CD4-positive, alpha-beta T cell treated with Interleukin-2 at 100 ng/mL for 4 hours (primary cell): ENCODE data around the gene HIGD2A.

Source experiments
- DNase-seq: peaks from one replicate; pipeline ENCODE4 v3.0.0-alpha.2; 2020; ENCODE audit warnings: low spot score

Gene HIGD2A

DNA sequence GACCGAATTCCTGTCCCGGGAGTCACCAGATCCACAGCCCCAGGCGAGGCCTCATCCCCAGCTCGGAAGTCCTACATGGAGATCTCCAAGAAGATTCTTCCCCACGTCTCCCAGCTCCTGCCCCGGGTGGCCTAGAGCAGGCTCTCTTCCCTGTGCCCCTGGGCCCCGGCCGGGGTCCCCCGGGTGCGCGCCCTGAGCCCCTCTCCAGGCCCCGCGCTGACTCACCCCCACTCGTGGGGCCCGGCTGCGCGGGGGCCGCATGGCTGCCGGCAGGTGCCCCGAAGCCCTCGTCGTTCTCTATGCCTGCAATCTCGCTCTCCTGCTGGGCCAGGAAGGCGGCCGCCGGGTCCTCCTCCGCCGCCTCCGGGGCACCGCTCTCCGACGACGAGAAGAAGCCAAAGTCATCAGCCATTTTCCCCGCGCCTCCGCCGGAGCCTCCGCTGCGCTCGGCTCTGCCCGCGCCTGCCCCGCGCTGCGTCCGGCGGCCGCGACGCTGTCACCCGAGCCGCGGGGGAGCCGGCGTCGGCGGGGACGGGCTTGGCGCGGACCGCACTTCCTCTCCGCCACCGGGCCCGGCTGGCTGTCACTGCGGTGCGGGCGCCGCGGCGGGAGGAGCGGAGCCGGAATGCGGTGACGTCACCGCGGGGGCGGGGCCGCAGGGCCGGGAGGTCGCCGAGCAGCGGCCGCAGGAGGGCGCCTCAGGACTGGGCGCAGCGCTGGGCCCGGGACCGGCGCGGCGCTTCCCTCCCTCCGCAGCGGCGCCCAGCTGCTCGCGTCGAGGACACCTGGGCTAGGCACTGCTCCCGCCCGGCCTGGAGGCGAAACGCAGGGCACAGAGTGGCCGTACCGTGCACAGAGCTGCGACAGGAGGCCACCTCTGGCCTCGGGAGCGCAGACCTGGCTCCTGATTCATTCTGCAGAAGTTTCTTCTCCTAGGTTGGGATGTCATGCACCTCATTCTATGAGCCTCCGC lies 27.7 kb downstream of the HIGD2A start, which contains the start of gene CLTB:
Gene CLTB (minus strand): TSS at position 588 of the 973 bp plus-strand sequence. CDS start 176 bp downstream, at position 412.
- peak; percentile 91 for DNase-seq

DNA sequence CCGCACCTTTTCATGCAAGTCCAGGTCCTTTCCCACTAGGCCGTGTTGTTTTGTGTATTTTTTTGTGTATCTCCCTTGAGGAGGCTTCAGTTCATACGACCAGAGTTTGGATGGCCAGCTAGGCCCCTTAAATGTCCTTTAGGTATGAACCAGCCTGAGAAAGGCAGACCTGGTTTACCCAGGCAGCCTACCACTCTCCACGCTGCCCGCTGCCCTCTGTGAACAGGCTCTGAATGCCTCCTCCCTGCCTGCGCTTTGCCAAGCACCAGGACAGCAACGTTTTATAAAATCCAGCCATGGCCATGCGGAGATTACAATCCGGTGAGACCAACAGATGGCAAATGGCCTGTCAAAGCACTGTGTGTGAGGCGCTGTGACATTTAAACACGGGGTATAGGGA lies 28.4 kb downstream of the HIGD2A start:
- no peak for DNase-seq

DNA sequence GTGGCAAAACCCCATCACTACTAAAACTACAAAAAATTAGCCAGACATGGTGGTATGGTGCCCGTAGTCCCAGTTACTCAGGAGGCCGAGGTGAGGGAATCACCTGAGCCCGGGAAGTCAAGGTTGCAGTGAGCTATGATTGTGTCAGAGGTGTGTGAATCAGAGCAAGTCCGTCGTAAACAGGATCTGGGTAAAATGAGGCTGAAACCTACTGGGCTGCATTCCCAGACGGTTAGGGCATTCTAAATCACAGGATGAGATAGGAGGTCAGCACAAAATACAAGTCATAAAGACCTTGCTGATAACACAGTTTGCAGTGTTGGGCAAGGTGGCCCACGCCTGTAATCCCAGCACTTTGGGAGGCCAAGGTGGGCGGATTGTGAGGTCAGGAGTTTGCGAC lies 29.7 kb downstream of the HIGD2A start:
- DNase-seq = no peak

DNA sequence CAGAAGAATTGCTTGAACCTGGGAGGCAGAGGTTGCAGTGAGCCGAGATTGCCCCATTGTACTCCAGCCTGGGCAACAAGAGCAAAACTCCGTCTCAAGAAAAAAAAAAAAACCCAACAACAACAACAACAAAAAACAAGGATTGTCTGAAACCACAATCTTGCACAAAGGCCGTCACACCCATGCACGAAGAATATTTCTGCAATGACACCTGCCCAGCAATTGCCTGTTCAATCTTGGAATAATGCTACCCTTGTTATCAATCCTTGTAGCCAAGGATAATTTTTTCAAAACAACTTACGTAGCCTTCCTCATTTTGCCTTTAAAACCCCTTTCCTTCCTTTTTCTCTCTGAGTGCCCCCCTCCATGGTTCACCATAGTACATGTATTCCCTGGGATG lies 31.5 kb downstream of the HIGD2A start:
- no peak for DNase-seq

DNA sequence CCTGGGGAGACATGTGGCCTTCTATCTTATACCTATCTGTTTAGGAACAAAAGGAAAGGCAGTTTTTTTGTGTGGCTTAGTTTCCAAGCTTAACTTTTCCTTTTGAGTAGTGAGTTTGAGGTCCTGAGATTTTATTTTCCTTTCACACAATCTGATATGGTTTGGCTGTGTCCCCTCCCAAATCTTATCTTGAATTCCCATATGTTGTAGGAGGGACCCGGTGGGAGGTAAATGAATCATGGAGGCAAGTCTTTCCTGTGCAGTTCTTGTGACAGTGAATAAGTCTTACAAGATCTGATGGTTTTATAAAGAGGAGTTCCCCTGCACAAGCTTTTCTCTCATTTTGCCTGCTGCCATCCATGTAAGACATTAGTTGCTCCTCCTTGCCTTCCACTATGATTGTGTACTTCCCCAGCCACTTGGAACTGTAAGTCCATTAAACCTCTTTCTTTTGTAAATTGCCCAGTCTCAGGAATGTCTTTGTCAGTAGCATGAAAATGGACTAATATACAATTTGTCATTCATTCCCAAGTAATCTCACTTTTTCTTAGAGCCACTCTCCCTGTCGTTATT lies 32.5 kb downstream of the HIGD2A start:
- no peak for DNase-seq

DNA sequence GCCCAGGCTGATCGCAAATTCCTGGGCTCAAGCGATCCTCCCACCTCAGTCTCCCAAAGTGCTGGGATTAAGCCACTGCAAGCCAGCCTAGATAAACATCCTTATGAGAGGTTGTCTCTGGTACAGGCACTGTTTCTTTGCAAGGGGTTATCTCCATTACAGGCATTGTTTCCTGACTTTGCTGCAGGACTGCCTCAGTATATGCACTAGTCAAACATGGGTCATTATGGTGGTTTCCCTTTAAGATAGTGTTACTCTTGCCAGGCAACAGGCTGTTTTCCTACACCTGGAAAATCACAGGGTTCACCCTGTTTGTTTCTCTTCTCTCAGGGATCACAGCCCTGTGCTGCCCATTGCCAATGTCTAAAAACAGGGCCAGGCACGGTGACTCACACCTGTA lies 35.6 kb downstream of the HIGD2A start:
- no peak for DNase-seq

DNA sequence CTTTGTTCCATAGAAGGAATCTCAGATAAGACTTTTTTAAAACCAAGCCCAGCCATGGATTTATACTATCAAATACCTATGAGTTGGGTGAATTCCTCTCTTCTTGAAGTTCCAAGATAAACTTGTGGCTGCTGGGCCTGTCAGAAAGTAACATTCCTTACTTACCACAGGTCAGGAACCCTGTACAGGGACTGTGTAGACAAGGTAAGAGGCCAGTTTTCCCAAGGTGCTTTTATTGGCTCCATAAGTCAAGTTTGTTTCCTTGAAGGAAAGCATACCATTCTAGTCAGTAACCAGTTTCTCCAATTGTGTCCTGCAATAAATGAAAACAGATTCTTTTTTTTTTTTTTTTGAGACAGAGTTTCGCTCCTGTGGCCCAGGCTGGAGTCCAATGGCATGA lies 36.6 kb downstream of the HIGD2A start:
- DNase-seq = no peak

DNA sequence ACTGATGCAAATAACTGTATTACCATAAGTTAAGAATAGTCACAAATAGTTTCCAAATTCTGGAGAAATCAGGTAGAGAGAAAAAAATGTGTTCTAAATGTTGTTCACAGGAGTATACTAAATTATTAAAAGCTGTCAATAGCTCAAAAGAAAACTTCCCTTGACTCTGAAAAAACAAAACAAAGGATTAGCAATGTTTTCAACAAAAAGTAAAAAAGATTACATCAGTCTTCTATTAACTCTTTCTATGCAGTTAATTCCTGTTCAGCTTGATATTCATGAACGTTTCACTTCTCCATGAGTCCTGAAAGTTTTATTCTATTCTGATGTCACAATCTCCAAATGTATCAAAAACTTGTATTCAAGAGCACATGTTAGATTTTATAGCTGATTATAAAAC lies 37.2 kb downstream of the HIGD2A start:
- DNase-seq = no peak

DNA sequence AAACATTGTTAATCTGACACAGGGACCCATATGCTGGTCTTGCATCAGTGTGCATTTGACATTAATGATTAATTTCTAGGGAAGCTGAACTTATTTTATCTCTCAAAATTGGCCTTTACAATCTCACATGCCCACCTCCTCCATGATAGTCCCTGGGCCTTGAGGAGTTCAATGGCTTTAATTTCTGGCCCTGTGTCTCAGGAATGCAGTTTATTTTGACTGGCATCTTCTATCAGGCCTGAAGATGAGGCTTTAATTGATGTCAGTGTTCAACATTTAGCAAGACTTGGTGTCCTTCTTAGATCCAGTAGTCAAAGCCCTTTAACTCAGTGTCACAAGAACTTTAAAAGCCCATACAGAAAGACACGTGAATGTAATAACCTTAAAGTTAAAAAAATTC lies 38.3 kb downstream of the HIGD2A start:
- no peak for DNase-seq

DNA sequence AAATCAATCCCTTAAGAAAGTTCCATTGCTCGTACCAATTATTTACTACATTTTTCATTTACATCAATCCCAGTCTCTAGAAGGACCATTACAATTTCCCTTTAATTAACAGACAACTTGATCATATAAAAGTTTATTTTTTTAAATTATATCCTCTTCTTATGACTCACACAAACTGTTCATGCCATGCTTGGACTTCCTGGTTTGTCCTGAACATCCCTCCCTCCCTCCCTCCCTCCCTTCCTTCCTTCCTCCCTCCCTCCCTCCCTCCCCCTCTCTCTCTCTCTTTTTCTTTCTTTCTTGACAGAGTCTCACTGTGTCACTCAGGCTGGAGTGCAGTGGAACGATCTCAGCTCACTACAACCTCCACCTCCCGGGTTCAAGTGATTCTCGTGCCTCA lies 39.4 kb downstream of the HIGD2A start:
- no peak for DNase-seq

DNA sequence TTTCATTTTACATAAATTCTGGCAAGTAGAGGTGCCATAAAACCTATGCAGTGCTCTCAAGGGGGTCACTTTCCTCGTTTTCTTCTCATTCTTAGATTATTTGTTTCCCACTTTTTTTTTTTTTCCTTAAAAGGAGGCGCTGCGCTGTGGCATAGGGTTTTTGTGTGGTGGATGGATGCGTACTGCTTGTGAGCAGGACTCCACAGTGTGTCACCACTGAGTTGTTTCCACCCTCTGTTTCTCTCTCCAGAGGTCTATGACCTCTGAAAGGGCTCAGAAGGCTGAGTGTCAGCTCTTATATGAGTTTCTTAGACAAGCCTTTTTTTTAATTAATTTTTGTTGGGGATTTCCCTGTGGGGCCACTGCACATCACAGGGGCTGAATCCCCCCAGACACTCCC lies 41.4 kb downstream of the HIGD2A start:
- no peak for DNase-seq

DNA sequence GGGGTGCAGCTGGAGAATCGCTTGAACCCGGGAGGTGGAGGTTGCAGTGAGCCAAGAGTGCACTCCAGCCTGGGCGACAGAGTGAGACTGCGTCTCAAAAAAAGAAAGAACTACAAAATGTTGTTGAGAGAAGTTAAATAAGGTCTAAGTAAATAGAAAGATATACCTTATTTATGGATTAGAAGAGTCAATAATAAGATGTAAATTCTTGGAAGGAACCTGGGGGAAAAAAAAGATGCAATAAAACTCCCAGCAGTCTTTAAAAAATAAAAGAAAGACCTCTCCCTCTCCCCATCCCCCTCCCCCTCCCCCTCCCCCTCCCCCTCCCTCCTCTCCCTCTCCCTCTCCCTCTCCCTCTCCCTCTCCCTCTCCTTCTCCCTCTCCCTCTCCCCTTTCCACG lies 44.2 kb downstream of the HIGD2A start:
- DNase-seq = no peak

DNA sequence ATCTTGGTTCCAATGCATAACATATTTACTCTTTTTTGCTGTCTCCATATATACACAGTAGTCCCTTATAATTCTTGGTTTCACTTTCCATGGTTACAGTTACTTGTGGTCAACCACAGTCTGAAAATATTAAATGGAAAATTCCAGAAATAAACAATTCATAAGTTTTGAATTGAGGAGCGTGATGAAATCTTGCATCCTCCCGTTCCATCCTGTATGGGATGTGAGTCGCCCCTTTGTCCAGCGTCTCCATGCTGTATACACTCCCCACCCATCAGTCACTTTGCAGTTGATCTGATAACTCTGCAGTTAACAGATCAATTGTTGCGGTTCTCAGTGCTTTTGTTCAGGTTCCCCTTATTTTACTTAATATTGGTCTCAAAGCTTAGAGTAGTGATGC lies 48.1 kb downstream of the HIGD2A start:
- DNase-seq = peak; percentile 23

DNA sequence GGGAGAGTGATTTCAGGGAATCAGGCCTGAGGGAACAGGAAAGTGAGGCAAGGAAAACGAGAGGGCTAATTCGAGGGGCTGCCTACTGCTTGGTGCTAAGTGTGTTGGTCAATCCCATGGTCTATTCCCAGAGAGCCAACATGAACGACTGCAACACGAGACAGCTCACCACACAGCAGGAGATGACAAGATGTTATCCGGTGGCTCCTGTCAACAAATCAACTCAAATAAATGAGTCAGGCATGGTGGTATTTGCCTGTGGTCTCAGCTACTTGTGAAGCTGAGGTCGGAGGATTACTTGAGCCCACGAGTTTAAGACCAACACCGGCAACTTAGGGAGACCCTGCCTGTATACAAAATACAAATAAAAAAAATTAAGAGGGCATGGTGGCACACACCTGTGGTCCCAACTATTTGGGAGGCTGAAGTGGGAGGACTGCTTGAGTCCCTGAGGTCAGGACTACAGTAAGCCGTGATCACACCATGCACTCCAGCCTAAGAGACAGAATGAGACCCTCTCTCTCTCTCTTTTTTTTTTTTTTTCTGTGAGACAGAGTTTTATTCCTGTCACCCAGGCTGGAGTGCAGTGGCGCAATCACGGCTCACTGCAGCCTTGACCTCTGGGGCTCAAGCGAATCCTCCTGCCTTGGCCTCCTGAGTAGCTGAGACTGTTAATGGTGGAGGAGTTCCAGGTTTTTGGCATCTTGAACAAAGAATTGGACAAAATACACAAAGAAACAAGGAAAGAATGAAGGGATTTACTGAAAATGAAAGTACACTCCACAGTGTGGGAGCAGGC lies 50.6 kb downstream of the HIGD2A start:
- DNase-seq = no peak
